ENCODE measurements around the gene VPS11.

The VPS11 gene

GRCh38 chr11:119049081-119049480, 18.5 kb upstream of the VPS11 start:
- H3K27ac Mint-ChIP-seq, result no peak overlapping the region
- H3K4me3 Mint-ChIP-seq, result no peak overlapping the region
- H3K4me1 Mint-ChIP-seq, result peaks cover 15% of the 10 kb centered on the region
- H3K27me3 Mint-ChIP-seq (ENCODE audit: low read depth, poor library complexity), result peaks cover 3% of the 10 kb centered on the region
- peaks cover 71% of the 10 kb centered on the region for H3K36me3 Mint-ChIP-seq (ENCODE audit: low read depth)
- no peak for TF ChIP-seq CTCF (IDR thresholded peaks at IDR 0.05)
- no peaks in the 10 kb centered on the region for H3K9me3 Mint-ChIP-seq
- DNase-seq, result no peak

GRCh38 chr11:119051440-119052162, 16.0 kb upstream of the VPS11 start:
- H3K4me1 Mint-ChIP-seq, result peaks cover 17% of the 10 kb centered on the region
- no peak overlapping the region for H3K4me3 Mint-ChIP-seq
- no peak overlapping the region for H3K27ac Mint-ChIP-seq
- peaks cover 77% of the 10 kb centered on the region for H3K36me3 Mint-ChIP-seq (ENCODE audit: low read depth)
- DNase-seq, result no peak
- H3K9me3 Mint-ChIP-seq, result no peaks in the 10 kb centered on the region
- no peaks in the 10 kb centered on the region for H3K27me3 Mint-ChIP-seq (ENCODE audit: low read depth, poor library complexity)
- TF ChIP-seq CTCF (IDR thresholded peaks at IDR 0.05), result no peak

GRCh38 chr11:119052163-119052814, 15.3 kb upstream of the VPS11 start:
- H3K27me3 Mint-ChIP-seq (ENCODE audit: low read depth, poor library complexity), result no peaks in the 10 kb centered on the region
- TF ChIP-seq CTCF (IDR thresholded peaks at IDR 0.05), result no peak
- no peak for DNase-seq
- H3K4me1 Mint-ChIP-seq, result peaks cover 17% of the 10 kb centered on the region
- H3K9me3 Mint-ChIP-seq, result no peaks in the 10 kb centered on the region
- H3K27ac Mint-ChIP-seq, result peak overlapping the region; percentile 23
- H3K36me3 Mint-ChIP-seq (ENCODE audit: low read depth), result peaks cover 70% of the 10 kb centered on the region
- no peak overlapping the region for H3K4me3 Mint-ChIP-seq

- peaks cover 59% of the 10 kb centered on the region for H3K36me3 Mint-ChIP-seq (ENCODE audit: low read depth)
- DNase-seq, result no peak
- no peaks in the 10 kb centered on the region for H3K27me3 Mint-ChIP-seq (ENCODE audit: low read depth, poor library complexity)
- TF ChIP-seq CTCF (IDR thresholded peaks at IDR 0.05), result no peak
- H3K4me3 Mint-ChIP-seq, result no peak overlapping the region
- no peak overlapping the region for H3K27ac Mint-ChIP-seq
- peaks cover 30% of the 10 kb centered on the region for H3K4me1 Mint-ChIP-seq
- no peaks in the 10 kb centered on the region for H3K9me3 Mint-ChIP-seq
Observed at GRCh38 chr11:119054418-119054817, 13.2 kb upstream of the VPS11 start.

GRCh38 chr11:119055901-119056300, 11.7 kb upstream of the VPS11 start:
- H3K9me3 Mint-ChIP-seq, result peaks cover 4% of the 10 kb centered on the region
- TF ChIP-seq CTCF (IDR thresholded peaks at IDR 0.05), result no peak
- peak overlapping the region; percentile 89 for H3K27ac Mint-ChIP-seq
- peaks cover 30% of the 10 kb centered on the region for H3K4me1 Mint-ChIP-seq
- peaks cover 4% of the 10 kb centered on the region for H3K27me3 Mint-ChIP-seq (ENCODE audit: low read depth, poor library complexity)
- H3K4me3 Mint-ChIP-seq, result peak overlapping the region; percentile 94
- H3K36me3 Mint-ChIP-seq (ENCODE audit: low read depth), result peaks cover 63% of the 10 kb centered on the region
- DNase-seq, result no peak
